Neuronal stem cell (in vitro differentiated cells): ENCODE data around the gene GPANK1.

Experiments
- DNase-seq: peaks from one replicate; pipeline ENCODE4 v3.0.0-alpha.2; 2013; ENCODE audit warnings: low spot score
- H2AFZ ChIP-seq: one replicate; pipeline ENCODE4 v1.6.1; 2013; ENCODE audit warnings: mild to moderate bottlenecking, low read length, inconsistent platforms
- H2AK5ac ChIP-seq: 2 replicates; pipeline ENCODE4 v1.6.1; 2013; ENCODE audit warnings: low read depth, mild to moderate bottlenecking, inconsistent platforms, low read length, moderate library complexity, mixed read lengths
- H2BK120ac ChIP-seq: 2 replicates; pipeline ENCODE4 v1.6.1; 2013; ENCODE audit warnings: low read depth, mild to moderate bottlenecking, inconsistent platforms, low read length, moderate library complexity, mixed read lengths
- H2BK12ac ChIP-seq: one replicate; pipeline ENCODE4 v1.6.1; 2013; ENCODE audit warnings: low read length, inconsistent platforms
- H2BK15ac ChIP-seq: 2 replicates; pipeline ENCODE4 v1.6.1; 2013; ENCODE audit warnings: mild to moderate bottlenecking, low read length, inconsistent platforms, mixed read lengths
- H2BK5ac ChIP-seq: one replicate; pipeline ENCODE4 v1.6.1; 2013; ENCODE audit warnings: inconsistent platforms, mild to moderate bottlenecking, low read length, moderate library complexity
- H3K14ac ChIP-seq: one replicate; pipeline ENCODE4 v1.6.1; 2013; ENCODE audit warnings: low read length, inconsistent platforms
- H3K18ac ChIP-seq: 2 replicates; pipeline ENCODE4 v1.6.1; 2013; ENCODE audit warnings: low read length, inconsistent platforms
- H3K23ac ChIP-seq: 2 replicates; pipeline ENCODE4 v1.6.1; 2013; ENCODE audit warnings: low read depth, mild to moderate bottlenecking, mixed read lengths, low read length, inconsistent platforms; ENCODE audit not compliant: poor library complexity
- H3K27ac ChIP-seq: replicated peaks from 3 replicates; pipeline ENCODE4 v1.5.1; 2013; ENCODE audit warnings: low read length, inconsistent platforms
- H3K27me3 ChIP-seq, 3 experiments: 2 replicates each; pipeline ENCODE4 v1.6.1; 2013; ENCODE audit warnings: low read length in 3 of 3, mild to moderate bottlenecking in 2 of 3, inconsistent platforms in 1 of 3, low read depth in 1 of 3, mixed read lengths in 1 of 3, moderate library complexity in 1 of 3; ENCODE audit not compliant: control insufficient read depth in 3 of 3, insufficient read depth in 3 of 3
- H3K36me3 ChIP-seq, 2 donors: replicated peaks in 1 of 2; 2 replicates each; pipeline ENCODE4 v1.6.1; 2013; ENCODE audit warnings: low read length in 2 of 2; ENCODE audit not compliant: control insufficient read depth in 2 of 2, insufficient read depth in 2 of 2
- H3K4ac ChIP-seq: 2 replicates; pipeline ENCODE4 v1.6.1; 2013; ENCODE audit warnings: inconsistent platforms, mild to moderate bottlenecking, low read length, moderate library complexity
- H3K4me1 ChIP-seq, 2 donors: 1 replicate in 1 of 2; 2 replicates in 1 of 2; pipeline ENCODE4 v1.6.1; 2013; ENCODE audit warnings: low read length in 2 of 2, low read depth in 1 of 2; ENCODE audit not compliant: control insufficient read depth in 2 of 2, insufficient read depth in 1 of 2
- H3K4me2 ChIP-seq: one replicate; pipeline ENCODE4 v1.6.1; 2013; ENCODE audit warnings: mild to moderate bottlenecking, low read length, inconsistent platforms; ENCODE audit not compliant: insufficient read depth, poor library complexity, severe bottlenecking
- H3K4me3 ChIP-seq, 2 donors: 2 replicates each; pipeline ENCODE4 v1.5.1; 2013; ENCODE audit warnings: low read length in 2 of 2, mild to moderate bottlenecking in 2 of 2, inconsistent platforms in 1 of 2, moderate library complexity in 1 of 2
- H3K79me1 ChIP-seq: one replicate; pipeline ENCODE4 v1.6.1; 2013; ENCODE audit warnings: low read depth, mild to moderate bottlenecking, inconsistent platforms, low read length, moderate library complexity
- H3K9ac ChIP-seq: one replicate; pipeline ENCODE4 v1.6.1; 2013; ENCODE audit warnings: mild to moderate bottlenecking, low read depth, low read length, inconsistent platforms; ENCODE audit not compliant: poor library complexity
- H3K9me3 ChIP-seq, 2 donors: replicated peaks in 1 of 2; 2 replicates each; pipeline versions ENCODE3 to v1.6.1; 2013; ENCODE audit warnings: low read length in 2 of 2, mild to moderate bottlenecking in 2 of 2, inconsistent platforms in 1 of 2, low read depth in 1 of 2, mixed read lengths in 1 of 2, moderate library complexity in 1 of 2; ENCODE audit not compliant: control insufficient read depth in 2 of 2, insufficient read depth in 1 of 2
- H4K8ac ChIP-seq: one replicate; pipeline ENCODE4 v1.6.1; 2013; ENCODE audit warnings: low read depth, mild to moderate bottlenecking, inconsistent platforms, low read length, moderate library complexity
- H4K91ac ChIP-seq: one replicate; pipeline ENCODE4 v1.6.1; 2013; ENCODE audit warnings: low read length, low read depth, mild to moderate bottlenecking, inconsistent platforms; ENCODE audit not compliant: poor library complexity
- WGBS, 2 donors: extraction: QIAGEN DNeasy Blood & Tissue Kit; methylation state at CpG; one replicate each; pipeline ENCODE4 v1.1.7; 2013; ENCODE audit warnings: missing lambda C conversion rate in 2 of 2, mixed read lengths in 1 of 2; ENCODE audit not compliant: insufficient read length in 2 of 2, insufficient replicate concordance in 1 of 2; ENCODE audit errors: extremely low coverage in 2 of 2; 5-methylcytosine and 5-hydroxymethylcytosine counted together

Gene GPANK1

DNA sequence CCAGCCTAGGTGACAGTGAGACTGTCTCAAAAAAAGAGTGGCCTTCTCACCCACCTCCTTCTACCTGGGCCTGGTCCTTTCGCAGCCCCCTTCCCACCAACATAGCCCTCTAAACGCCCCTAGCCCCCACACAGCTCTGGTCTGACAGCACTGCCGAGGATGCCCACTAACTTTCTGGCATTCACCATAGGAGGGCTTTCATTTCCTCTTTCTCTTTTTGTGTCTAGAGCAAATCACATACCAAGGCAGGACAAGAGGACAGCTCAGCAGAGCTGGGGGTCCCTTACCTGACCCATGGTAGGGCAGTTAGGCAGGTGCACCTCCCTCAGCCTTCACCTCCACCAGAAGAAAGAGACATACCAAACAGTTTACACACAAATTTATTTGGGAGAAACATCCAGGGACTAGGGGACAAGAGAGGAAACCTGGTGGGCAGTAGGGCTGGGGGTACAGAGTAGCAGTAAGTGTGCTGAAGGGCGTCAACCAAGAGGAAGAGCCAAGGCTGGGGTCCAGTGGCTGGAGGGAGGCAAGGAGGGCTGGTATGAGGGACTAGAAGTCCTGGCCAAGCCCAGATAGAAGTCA, 11.6 kb upstream of the GPANK1 start:
- Histone ChIP-seq H2BK15ac (no peak overlapping the region), H3K79me1 (no peaks in the 10 kb centered on the region), H3K4me3 (no peak overlapping the region), H3K4me2 (no peak overlapping the region), H3K23ac (no peak overlapping the region), H2BK120ac (no peak overlapping the region), H3K27me3 (peaks cover 0 to 9% (median 1%) of the 10 kb centered on the region in 3 experiments), H4K8ac (no peak overlapping the region), H2AFZ (no peak overlapping the region), H3K18ac (no peak overlapping the region), H3K4ac (no peak overlapping the region), H3K9me3 (no peaks in the 10 kb centered on the region), H3K9ac (peak overlapping the region; percentile 10), H2BK12ac (no peak overlapping the region), H3K4me1 (peaks cover 2% of the 10 kb centered on the region in 2 donors), H2AK5ac (no peak overlapping the region), H3K27ac (no peak overlapping the region), H3K14ac (no peak overlapping the region), H2BK5ac (no peak overlapping the region), H4K91ac (no peak overlapping the region), H3K36me3 (peaks cover 11 to 24% of the 10 kb centered on the region in 2 donors)
- no peak for DNase-seq
- WGBS, 2 donors, result no CpG with 5 or more reads among the region's 4 CpGs

DNA sequence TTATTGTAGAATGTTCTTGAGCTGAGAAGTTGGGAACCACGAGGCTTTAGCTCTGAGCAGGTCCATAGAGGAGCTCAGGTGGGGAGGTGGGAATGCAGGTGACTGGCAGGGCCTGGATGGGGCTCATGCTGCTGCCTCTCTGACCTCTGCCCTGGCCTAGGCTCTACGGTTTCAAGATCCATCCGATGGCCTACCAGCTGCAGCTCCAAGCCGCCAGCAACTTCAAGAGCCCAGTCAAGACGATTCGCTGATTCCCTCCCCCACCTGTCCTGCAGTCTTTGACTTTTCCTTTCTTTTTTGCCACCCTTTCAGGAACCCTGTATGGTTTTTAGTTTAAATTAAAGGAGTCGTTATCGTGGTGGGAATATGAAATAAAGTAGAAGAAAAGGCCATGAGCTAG, 4.9 kb upstream of the GPANK1 start, which contains the start of gene LY6G5B:
LY6G5B (plus strand) TSS at position 301 of the 400 bp plus-strand sequence. CDS start 975 bp downstream, outside the sequence.
- Histone ChIP-seq H2BK5ac (no peak within 1 kb of the TSS), H3K23ac (no peak within 1 kb of the TSS), H3K79me1 (peaks cover 4% of the 10 kb centered on the region), H3K4ac (no peak within 1 kb of the TSS), H2BK12ac (no peak within 1 kb of the TSS), H3K27me3 (no peaks in the 10 kb centered on the region), H3K9ac (no peak within 1 kb of the TSS), H4K8ac (no peak within 1 kb of the TSS), H3K4me2 (no peak within 1 kb of the TSS), H3K14ac (no peak within 1 kb of the TSS), H3K36me3 (peaks cover 46 to 73% of the 10 kb centered on the region in 2 donors), H4K91ac (no peak within 1 kb of the TSS), H3K18ac (no peak within 1 kb of the TSS), H2BK120ac (peak within 1 kb of the TSS; percentile 40), H3K4me3 (peak within 1 kb of the TSS in 1 of 2 donors; percentile 27), H3K9me3 (no peaks in the 10 kb centered on the region), H2BK15ac (no peak within 1 kb of the TSS), H3K4me1 (peaks cover 4 to 6% of the 10 kb centered on the region in 2 donors), H2AK5ac (no peak within 1 kb of the TSS), H2AFZ (no peak within 1 kb of the TSS), H3K27ac (no peak within 1 kb of the TSS)
- no CpG with 5 or more reads among the region's 8 CpGs for WGBS, 2 donors
- DNase-seq, result no peak

DNA sequence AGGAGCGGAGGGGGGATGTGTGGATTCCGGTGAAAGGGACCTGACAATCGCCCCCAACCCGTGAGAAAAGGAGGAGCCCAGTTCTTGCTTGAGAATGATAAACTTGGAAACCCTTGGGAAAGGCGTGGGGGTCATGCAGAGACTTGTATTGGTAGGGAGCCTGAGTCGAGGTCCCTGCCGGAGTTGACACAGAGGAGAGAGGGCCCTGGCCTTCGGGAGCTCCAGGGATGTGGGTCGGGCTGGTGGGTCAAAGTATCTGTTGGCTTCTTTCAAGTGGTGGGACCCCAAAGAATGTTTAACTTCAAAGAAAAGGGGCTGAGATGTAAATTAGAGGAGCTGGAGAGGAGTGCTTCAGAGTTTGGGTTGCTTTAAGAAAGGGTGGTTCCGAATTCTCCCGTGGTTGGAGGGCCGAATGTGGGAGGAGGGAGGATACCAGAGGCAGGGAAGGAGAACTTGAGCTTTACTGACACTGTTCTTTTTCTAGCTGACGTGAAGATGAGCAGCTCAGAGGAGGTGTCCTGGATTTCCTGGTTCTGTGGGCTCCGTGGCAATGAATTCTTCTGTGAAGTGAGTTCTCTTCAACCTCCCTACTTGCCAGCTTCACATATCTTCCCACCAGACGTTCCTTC, 1.7 kb upstream of the GPANK1 start:
- WGBS, 2 donors, result no CpG with 5 or more reads among the region's 15 CpGs
- Histone ChIP-seq H3K4me1 (peaks cover 13 to 14% of the 10 kb centered on the region in 2 donors), H3K79me1 (peaks cover 7% of the 10 kb centered on the region), H2AFZ (peak overlapping the region; percentile 85), H2BK15ac (no peak overlapping the region), H3K36me3 (peaks cover 42 to 78% of the 10 kb centered on the region in 2 donors), H3K4me2 (peak overlapping the region; percentile 71), H2BK120ac (no peak overlapping the region), H3K23ac (peak overlapping the region; percentile 58), H3K27me3 (no peaks in the 10 kb centered on the region), H2BK12ac (no peak overlapping the region), H3K9me3 (no peaks in the 10 kb centered on the region), H3K9ac (peak overlapping the region; percentile 99), H3K14ac (no peak overlapping the region), H3K4ac (no peak overlapping the region), H3K18ac (peak overlapping the region; percentile 97), H2BK5ac (peak overlapping the region; percentile 25), H3K4me3 (peak overlapping the region; percentile 90 to 92), H2AK5ac (peak overlapping the region; percentile 21), H4K8ac (no peak overlapping the region), H4K91ac (no peak overlapping the region), H3K27ac (no peak overlapping the region)
- no peak for DNase-seq
